Measurements from ENCODE around the gene ACTA2.

GRCh38 chr10:88946965-88947590 lies 5.5 kb downstream of the ACTA2 start:
- TF ChIP-seq CTCF (IDR thresholded peaks at IDR 0.05) = no peak
- TF ChIP-seq POLR2A (IDR thresholded peaks at IDR 0.05) = no peak
- TF ChIP-seq POLR2AphosphoS5 (IDR thresholded peaks at IDR 0.05) = no peak
